22Rv1 (cell line): ENCODE data around the gene MRGPRX3.

Experiments
- H3K27ac ChIP-seq: fragments of 450-650 bp; 2 replicates; pipeline ENCODE4 v1.5.1; 2017
- ZFX ChIP-seq: fragments of 450-650 bp; IDR thresholded peaks from 2 replicates; pipeline ENCODE4 v1.6.1; 2017; ENCODE audit warnings: antibody characterized with exemption, borderline replicate concordance
- TF ChIP-seq, protein P1 (sequence below): fragments of 450-650 bp; IDR thresholded peaks from 2 replicates; pipeline ENCODE4 v1.5.1; 2017; ENCODE audit warnings: mild to moderate bottlenecking

MRGPRX3 gene

DNA sequence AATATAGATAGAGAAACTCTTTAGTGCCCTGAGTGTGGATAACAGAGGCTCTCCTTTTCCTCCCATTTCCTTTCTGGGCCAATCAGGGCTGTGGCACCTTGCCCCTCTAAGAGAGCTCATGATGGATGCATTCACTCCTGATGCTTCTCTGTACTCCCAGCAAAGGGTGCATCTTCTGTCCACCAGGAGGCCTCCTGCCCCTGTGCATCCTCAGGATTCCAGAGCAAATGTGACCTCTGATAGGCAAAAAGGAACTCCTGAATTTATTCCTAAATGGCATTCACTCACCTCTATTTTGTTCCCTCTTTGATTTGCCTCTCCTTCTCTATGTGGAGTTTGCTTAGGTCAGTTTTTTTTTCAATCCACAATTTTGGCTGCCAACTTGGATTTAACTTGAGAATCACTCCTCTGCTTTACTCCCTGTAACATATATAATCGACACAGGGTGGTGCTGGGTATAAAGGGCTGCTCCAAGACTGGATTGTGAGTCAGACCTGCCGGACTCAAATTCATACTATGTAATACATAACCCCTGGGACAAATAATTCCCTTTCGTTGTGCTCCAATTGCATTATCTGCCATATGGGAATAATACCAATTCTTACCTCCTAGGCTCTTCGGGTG, 39.1 kb downstream of the MRGPRX3 start:
- H3K27ac ChIP-seq = no peak overlapping the region
- TF ChIP-seq, protein P1, sequence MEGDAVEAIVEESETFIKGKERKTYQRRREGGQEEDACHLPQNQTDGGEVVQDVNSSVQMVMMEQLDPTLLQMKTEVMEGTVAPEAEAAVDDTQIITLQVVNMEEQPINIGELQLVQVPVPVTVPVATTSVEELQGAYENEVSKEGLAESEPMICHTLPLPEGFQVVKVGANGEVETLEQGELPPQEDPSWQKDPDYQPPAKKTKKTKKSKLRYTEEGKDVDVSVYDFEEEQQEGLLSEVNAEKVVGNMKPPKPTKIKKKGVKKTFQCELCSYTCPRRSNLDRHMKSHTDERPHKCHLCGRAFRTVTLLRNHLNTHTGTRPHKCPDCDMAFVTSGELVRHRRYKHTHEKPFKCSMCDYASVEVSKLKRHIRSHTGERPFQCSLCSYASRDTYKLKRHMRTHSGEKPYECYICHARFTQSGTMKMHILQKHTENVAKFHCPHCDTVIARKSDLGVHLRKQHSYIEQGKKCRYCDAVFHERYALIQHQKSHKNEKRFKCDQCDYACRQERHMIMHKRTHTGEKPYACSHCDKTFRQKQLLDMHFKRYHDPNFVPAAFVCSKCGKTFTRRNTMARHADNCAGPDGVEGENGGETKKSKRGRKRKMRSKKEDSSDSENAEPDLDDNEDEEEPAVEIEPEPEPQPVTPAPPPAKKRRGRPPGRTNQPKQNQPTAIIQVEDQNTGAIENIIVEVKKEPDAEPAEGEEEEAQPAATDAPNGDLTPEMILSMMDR = peak; percentile 82
- no peak for TF ChIP-seq ZFX

DNA sequence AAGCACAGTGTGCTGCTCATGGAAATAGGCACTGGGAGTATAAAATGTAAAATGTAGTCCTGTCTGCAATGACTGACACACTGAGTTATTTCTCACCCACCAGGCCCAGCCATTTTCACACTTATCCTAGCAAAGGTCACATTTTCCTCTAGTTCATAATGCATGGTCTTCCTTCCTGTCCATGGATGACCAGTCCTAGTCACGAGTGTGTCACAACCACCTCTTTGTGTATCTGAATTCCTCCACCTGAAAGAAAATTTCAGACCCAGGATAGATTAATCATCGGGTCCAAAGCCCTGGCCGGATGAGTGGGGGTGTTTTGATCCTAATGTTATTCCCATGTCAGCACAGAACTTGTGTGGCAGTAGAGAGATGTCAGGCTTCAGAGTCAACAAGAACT, 40.3 kb downstream of the MRGPRX3 start, which contains the start of gene MRGPRX4:
TSS of gene MRGPRX4 (plus strand) at position 172 of the 400 bp plus-strand sequence. CDS start 420 bp downstream, outside the sequence.
- no peak within 1 kb of the TSS for H3K27ac ChIP-seq
- TF ChIP-seq, protein P1 = no peak
- no peak for TF ChIP-seq ZFX

DNA sequence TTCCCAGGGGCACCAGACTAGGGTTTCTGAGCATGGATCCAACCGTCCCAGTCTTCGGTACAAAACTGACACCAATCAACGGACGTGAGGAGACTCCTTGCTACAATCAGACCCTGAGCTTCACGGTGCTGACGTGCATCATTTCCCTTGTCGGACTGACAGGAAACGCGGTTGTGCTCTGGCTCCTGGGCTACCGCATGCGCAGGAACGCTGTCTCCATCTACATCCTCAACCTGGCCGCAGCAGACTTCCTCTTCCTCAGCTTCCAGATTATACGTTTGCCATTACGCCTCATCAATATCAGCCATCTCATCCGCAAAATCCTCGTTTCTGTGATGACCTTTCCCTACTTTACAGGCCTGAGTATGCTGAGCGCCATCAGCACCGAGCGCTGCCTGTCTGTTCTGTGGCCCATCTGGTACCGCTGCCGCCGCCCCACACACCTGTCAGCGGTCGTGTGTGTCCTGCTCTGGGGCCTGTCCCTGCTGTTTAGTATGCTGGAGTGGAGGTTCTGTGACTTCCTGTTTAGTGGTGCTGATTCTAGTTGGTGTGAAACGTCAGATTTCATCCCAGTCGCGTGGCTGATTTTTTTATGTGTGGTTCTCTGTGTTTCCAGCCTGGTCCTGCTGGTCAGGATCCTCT, 41.0 kb downstream of the MRGPRX3 start:
- TF ChIP-seq, protein P1 = no peak
- TF ChIP-seq ZFX = no peak
- no peak overlapping the region for H3K27ac ChIP-seq
